22Rv1 (cell line): ENCODE results near the gene ARMC6.

ENCODE experiments used
- H3K27ac ChIP-seq: fragments of 450-650 bp; 2 replicates; pipeline ENCODE4 v1.5.1; 2017
- ZFX ChIP-seq: fragments of 450-650 bp; IDR thresholded peaks from 2 replicates; pipeline ENCODE4 v1.6.1; 2017; ENCODE audit warnings: antibody characterized with exemption, borderline replicate concordance
- TF ChIP-seq, protein P1 (sequence below): fragments of 450-650 bp; IDR thresholded peaks from 2 replicates; pipeline ENCODE4 v1.5.1; 2017; ENCODE audit warnings: mild to moderate bottlenecking

Gene ARMC6

GRCh38 chr19:19064811-19065745 is 31.7 kb downstream of the ARMC6 start:
- no peak for TF ChIP-seq ZFX
- TF ChIP-seq, protein P1, sequence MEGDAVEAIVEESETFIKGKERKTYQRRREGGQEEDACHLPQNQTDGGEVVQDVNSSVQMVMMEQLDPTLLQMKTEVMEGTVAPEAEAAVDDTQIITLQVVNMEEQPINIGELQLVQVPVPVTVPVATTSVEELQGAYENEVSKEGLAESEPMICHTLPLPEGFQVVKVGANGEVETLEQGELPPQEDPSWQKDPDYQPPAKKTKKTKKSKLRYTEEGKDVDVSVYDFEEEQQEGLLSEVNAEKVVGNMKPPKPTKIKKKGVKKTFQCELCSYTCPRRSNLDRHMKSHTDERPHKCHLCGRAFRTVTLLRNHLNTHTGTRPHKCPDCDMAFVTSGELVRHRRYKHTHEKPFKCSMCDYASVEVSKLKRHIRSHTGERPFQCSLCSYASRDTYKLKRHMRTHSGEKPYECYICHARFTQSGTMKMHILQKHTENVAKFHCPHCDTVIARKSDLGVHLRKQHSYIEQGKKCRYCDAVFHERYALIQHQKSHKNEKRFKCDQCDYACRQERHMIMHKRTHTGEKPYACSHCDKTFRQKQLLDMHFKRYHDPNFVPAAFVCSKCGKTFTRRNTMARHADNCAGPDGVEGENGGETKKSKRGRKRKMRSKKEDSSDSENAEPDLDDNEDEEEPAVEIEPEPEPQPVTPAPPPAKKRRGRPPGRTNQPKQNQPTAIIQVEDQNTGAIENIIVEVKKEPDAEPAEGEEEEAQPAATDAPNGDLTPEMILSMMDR = no peak
- no peak overlapping the region for H3K27ac ChIP-seq

DNA sequence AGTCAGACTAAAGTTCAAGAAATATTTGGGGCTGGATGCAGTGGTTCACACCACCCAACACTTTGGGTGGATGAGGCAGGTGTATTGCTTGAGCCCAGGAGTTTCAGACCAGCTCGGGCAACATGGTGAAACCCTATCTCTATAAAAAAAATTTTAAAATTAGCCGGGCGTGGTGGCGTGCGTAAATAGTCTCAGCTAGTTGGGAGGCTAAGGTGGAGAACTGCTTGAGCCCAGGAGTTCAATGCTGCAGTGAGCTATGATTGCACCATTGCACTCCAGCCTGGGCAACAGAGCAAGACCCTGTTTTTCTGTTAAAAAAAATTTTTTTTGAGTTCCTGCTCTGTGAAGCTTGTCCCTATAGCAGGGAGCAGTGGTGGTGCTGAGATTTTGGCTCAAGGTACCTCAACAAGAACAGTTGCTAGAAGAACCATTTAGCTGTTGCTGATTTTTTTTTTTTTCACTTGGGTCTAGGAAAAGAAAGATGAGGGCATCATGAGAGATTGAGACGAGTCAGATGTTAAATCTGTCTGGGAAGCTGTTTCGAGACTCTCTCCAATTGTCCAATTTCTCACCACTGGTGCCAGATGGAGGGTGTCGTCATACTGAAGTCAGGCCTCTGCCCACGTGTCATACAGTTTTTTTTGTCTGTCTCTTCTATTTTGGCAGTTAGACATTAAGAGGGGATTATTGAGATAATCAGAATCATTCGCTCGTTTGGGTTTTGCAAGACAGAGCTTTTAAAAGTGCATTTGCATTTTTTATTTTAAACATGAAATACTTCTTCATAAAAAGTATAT is 34.1 kb downstream of the ARMC6 start:
- H3K27ac ChIP-seq = no peak overlapping the region
- no peak for TF ChIP-seq ZFX
- TF ChIP-seq, protein P1 = no peak

DNA sequence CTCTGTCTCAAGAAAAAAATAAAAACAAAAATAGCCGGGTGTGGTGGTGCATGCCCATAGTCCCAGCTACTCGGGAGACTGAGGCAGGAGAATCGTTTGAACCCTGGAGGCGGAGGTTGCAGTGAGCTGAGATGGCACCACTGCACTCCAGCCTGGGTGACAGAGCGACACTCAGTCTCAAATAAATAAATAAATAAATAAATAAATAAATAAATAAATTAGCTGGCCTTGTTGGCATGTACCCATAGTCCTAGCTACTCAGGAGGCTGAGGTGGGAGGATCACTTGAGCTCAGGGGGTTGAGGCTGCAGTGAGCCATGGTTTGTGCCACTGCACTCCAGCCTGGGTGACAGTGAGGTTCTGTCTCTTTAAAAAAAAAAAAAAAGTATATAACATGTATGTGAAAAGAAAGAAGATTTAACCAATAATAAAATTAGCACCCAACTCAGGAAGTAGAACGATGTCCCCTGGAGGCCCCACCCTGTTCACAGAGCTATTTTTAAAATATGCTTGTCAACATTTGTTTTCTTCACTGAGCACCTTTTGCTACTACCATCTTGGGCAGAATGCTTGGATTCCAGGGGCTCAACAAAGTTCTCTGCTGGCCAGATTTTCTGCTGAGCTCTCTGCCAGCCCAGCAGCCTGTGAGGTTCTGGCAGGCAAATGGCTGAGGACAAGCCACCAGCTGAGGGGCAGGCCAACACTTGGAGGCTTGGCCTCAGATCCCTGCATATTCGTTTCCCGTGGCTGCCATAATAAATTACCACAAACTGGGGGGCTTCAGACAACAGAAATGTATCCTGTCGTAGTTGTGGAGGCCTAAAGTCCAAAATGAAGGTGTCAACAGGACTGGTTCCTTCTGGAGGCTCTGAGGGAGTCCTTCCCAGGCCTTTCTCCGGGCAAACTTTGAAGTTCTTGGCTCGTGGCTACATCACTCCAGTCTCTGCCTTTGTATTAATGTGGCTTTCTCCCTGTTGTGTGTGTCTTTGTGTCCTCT is 35.6 kb downstream of the ARMC6 start:
- TF ChIP-seq ZFX = no peak
- TF ChIP-seq, protein P1 = no peak
- H3K27ac ChIP-seq = no peak overlapping the region

DNA sequence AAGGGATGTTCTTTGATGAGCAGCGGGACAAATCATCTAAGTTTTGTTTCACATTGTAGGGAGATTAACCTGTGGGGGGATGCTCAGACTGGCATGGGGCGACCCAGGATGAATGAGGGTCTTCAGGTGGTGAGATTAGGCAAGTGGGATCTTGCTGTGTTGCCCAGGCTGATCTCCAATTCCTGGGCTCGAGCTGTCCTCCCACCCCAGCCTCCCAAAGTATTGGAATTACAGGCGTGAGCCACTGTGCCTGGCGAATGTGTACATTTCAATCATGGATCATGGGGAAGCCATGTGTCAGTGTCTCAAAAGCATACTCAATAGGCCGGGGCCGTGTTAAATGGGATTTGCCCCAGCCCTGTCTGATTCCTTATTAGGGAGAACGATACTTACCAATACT is 38.5 kb downstream of the ARMC6 start:
- TF ChIP-seq, protein P1 = no peak
- no peak for TF ChIP-seq ZFX

DNA sequence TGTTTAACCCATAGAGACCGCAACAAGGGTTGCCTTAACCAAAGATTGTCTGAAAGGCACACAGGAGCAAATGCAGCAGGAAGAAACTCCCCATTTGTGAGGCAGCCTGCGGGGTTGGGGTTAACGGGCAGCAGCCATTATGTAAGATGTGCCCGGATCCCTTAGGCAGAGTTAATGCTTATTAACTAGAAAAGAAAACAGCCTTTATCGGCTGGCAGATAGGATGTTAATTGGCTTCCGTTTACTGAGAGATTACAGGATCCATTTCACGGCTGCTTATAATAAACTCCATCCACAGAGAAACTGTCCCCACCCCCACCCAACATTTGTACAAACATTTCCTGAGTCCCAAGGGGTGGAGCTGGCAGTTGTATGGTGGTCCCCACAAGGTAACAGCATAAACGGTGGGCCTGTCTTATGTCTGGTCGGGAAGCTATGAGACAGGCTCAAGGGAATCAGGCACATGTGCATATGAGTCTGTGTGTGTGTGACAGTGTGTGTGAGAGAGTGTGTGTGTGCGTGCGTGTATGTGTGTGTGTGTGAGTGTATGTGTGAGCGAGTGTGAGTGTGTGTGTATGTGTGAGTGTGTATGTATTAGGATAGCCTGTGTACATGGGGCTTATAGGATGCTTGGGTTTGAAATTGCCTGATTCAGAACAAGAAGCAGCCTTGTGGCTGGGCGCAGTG is 40.9 kb downstream of the ARMC6 start:
- TF ChIP-seq, protein P1 = no peak
- no peak for TF ChIP-seq ZFX
- H3K27ac ChIP-seq = no peak overlapping the region

More for the DNA sequence above, 38.5 kb downstream of the ARMC6 start:
- H3K27ac ChIP-seq = no peak overlapping the region

- H3K27ac ChIP-seq = no peak overlapping the region
- TF ChIP-seq, protein P1 = no peak
- TF ChIP-seq ZFX = no peak
Measured at GRCh38 chr19:19075126-19075525, 41.7 kb downstream of the ARMC6 start.
